GM12878 (cell line): ENCODE results near the gene SLC6A16. TPM values are rescaled to one million over a fixed set of nuclear protein-coding genes. Genes with fewer than 3 reads are reported as not detected.
A peak's percentile ranks its signal among the peaks of the same experiment; 100 is the strongest.

Experiments
- BRCA1 ChIP-seq: IDR thresholded peaks from 2 replicates; pipeline ENCODE4 v1.6.1; 2011; ENCODE audit warnings: low read depth, low read length, improper control_type of control experiment
- CBX3 ChIP-seq: fragments of 200-600 bp; sonication (generic); IDR thresholded peaks from 2 replicates; pipeline ENCODE4 v1.6.1; 2016; ENCODE audit warnings: low read depth, borderline replicate concordance
- E4F1 ChIP-seq: fragments of 450-650 bp; IDR thresholded peaks from 2 replicates; pipeline ENCODE4 v1.6.1; 2018; ENCODE audit warnings: borderline replicate concordance, mild to moderate bottlenecking; ENCODE audit not compliant: partially characterized antibody
- EZH2 ChIP-seq: IDR thresholded peaks from 2 replicates; pipeline ENCODE4 v1.6.1; 2012; ENCODE audit warnings: low read depth, mild to moderate bottlenecking, control low read depth, inconsistent platforms, low read length, borderline replicate concordance; ENCODE audit not compliant: control insufficient read depth
- HDGF ChIP-seq: fragments of 450-650 bp; IDR thresholded peaks from 2 replicates; pipeline ENCODE4 v1.6.1; 2016; ENCODE audit warnings: antibody characterized with exemption
- IRF4 ChIP-seq: IDR thresholded peaks from 2 replicates; pipeline ENCODE4 v1.6.1; 2011; ENCODE audit warnings: low read depth, low read length
- IRF5 ChIP-seq: fragments of 450-650 bp; IDR thresholded peaks from 2 replicates; pipeline ENCODE4 v1.6.1; 2017; ENCODE audit warnings: borderline replicate concordance
- MAX ChIP-seq: IDR thresholded peaks from 2 replicates; pipeline ENCODE4 v1.6.1; 2012; ENCODE audit warnings: low read depth, low read length, improper control_type of control experiment
- MTA2 ChIP-seq: fragments of 450-650 bp; IDR thresholded peaks from 2 replicates; pipeline ENCODE4 v1.6.1; 2016; ENCODE audit warnings: low read depth, mild to moderate bottlenecking, moderate library complexity
- MYB ChIP-seq: fragments of 150-350 bp; IDR thresholded peaks from 2 replicates; pipeline ENCODE4 v1.6.1; 2014; ENCODE audit warnings: mild to moderate bottlenecking, low read depth, low read length, borderline replicate concordance
- NFXL1 ChIP-seq: fragments of 450-650 bp; IDR thresholded peaks from 2 replicates; pipeline ENCODE4 v1.6.1; 2017; ENCODE audit warnings: antibody characterized with exemption, mild to moderate bottlenecking, borderline replicate concordance
- NFYA ChIP-seq: IDR thresholded peaks from 2 replicates; pipeline ENCODE4 v1.6.1; 2011; ENCODE audit warnings: low read depth, mild to moderate bottlenecking, low read length, improper control_type of control experiment, borderline replicate concordance
- NKRF ChIP-seq: fragments of 450-650 bp; conservative IDR thresholded peaks from 2 replicates; pipeline ENCODE4 v1.6.1; 2017; ENCODE audit warnings: mild to moderate bottlenecking, moderate library complexity
- PBX3 ChIP-seq: IDR thresholded peaks from 2 replicates; pipeline ENCODE4 v1.6.1; 2011; ENCODE audit warnings: mild to moderate bottlenecking, low read depth, low read length, moderate library complexity; ENCODE audit not compliant: insufficient replicate concordance
- POLR2AphosphoS5 ChIP-seq: IDR thresholded peaks from 2 replicates; pipeline ENCODE4 v1.6.1; 2011; ENCODE audit warnings: mild to moderate bottlenecking, low read length, inconsistent platforms
- RB1 ChIP-seq: fragments of 450-650 bp; formaldehyde crosslinking; IDR thresholded peaks from 2 replicates; pipeline ENCODE4 v1.6.1; 2017; ENCODE audit warnings: mild to moderate bottlenecking, borderline replicate concordance
- SRF ChIP-seq, 2 experiments: IDR thresholded peaks; 2 replicates each; pipeline ENCODE4 v1.6.1; 2011; ENCODE audit warnings: low read depth in 2 of 2, low read length in 2 of 2, mild to moderate bottlenecking in 1 of 2, moderate library complexity in 1 of 2
- TARDBP ChIP-seq: IDR thresholded peaks from 2 replicates; pipeline ENCODE4 v1.6.1; 2016; ENCODE audit warnings: borderline replicate concordance
- ZBTB4 ChIP-seq: fragments of 450-650 bp; formaldehyde crosslinking; IDR thresholded peaks from 2 replicates; pipeline ENCODE4 v1.4.0; 2022; ENCODE audit warnings: mild to moderate bottlenecking, moderate library complexity
- ZNF24 ChIP-seq: fragments of 450-650 bp; IDR thresholded peaks from 2 replicates; pipeline ENCODE4 v1.6.1; 2017; ENCODE audit warnings: antibody characterized with exemption, mild to moderate bottlenecking
- polyA plus RNA-seq, 11 experiments: library from polyadenylated mRNA; depleted of rRNA in 4 of 11; unstranded in 6 of 11; stranded (reverse) in 5 of 11; fragments of >200 nt; fragmentation: Nextera tagmentation in 4 of 11; fragmentation: Illumina TruSeq in 1 of 11; extraction: Ambion mirVana in 4 of 11; extraction: Trizol in 1 of 11; gene quantifications; 1 replicate in 1 of 11; 2 replicates in 10 of 11; pipeline versions ENCODE4 v1.2.1 to v1.2.3, GENCODE V29; 2011 to 2016; ENCODE audit warnings: inconsistent platforms in 2 of 11, missing spikeins in 2 of 11, low read depth in 1 of 11
- total RNA-seq, 4 experiments: library from RNA; depleted of rRNA in 3 of 4; stranded (reverse); fragments of >200 nt in 3 of 4; fragmentation: Illumina TruSeq in 1 of 4; extraction: Trizol in 1 of 4; gene quantifications; 2 replicates each; pipeline versions ENCODE4 v1.2.1 to v1.2.3, GENCODE V29; 2013 to 2021

SLC6A16 gene
- total and polyA plus RNA-seq, 10 of the 15 experiments (the other 5 are each of a cell fraction or from before 2014, with no cell fraction given), result 0.23 to 3.2 (median 0.54) TPM

GRCh38 chr19:49333811-49334288 lies 8.9 kb upstream of the SLC6A16 start (continued):
- TF ChIP-seq SRF (IDR thresholded peaks at IDR 0.05; ENCODE audit: low read depth in 2 of 2, low read length in 2 of 2), result 0 out of 4 replicates have a peak, but pooled peaks of 1 of the 2 experiments have one; percentile 41
- TF ChIP-seq NKRF, result no peak; the same call in 1 of the 2 replicates
- no peak for TF ChIP-seq E4F1
- TF ChIP-seq MTA2, result peak; percentile 71; the same call in 1 of the 2 replicates
- TF ChIP-seq TARDBP, result no peak
- no peak for TF ChIP-seq BRCA1
- TF ChIP-seq ZNF24, result no peak
- no peak for TF ChIP-seq MYB
- TF ChIP-seq IRF5, result no peak
- TF ChIP-seq RB1, result no peak; the same call in 1 of the 2 replicates
- TF ChIP-seq EZH2, result no peak
- peak; percentile 69; the same call in 1 of the 2 replicates for TF ChIP-seq IRF4
- peak; percentile 78 for TF ChIP-seq POLR2AphosphoS5
- TF ChIP-seq CBX3, result no peak
- TF ChIP-seq NFYA, result no peak
- no peak for TF ChIP-seq ZBTB4 (CRISPR knock-in tag)
- no peak for TF ChIP-seq NFXL1
- TF ChIP-seq MAX, result no peak; the same call in 1 of the 2 replicates
- TF ChIP-seq PBX3, result no peak
- TF ChIP-seq HDGF, result 0 out of 2 replicates have a peak, but pooled peaks have one; percentile 50
